Keratinocyte (primary cell): Measurements from ENCODE around the gene ST6GALNAC6. TPM values are rescaled to one million over a fixed set of nuclear protein-coding genes. Genes with fewer than 3 reads are reported as not detected.

Experiments
- DNase-seq: peaks from one replicate; pipeline ENCODE4 v3.0.0-alpha.2; 2011; ENCODE audit warnings: low read depth, missing footprints, low spot score
- FAIRE-seq: peaks from 2 replicates; lab custom pipeline; 2011; peaks lifted over from hg19 to GRCh38; lab: Jason Lieb, UNC
- H2AFZ ChIP-seq: 2 replicates; pipeline ENCODE4 v1.6.0; 2012; ENCODE audit warnings: low read length, control low read depth, inconsistent platforms; ENCODE audit not compliant: control insufficient read depth
- H3K27ac ChIP-seq: 2 replicates; pipeline ENCODE4 v1.5.1; 2011; ENCODE audit warnings: low read length; ENCODE audit not compliant: control insufficient read depth, insufficient read depth
- H3K27me3 ChIP-seq: 3 replicates; pipeline ENCODE4 v1.6.0; 2011; ENCODE audit warnings: low read length; ENCODE audit not compliant: control insufficient read depth, insufficient read depth; ENCODE audit errors: extremely low read depth
- H3K36me3 ChIP-seq, 2 experiments: 2 replicates in 1 of 2; 3 replicates in 1 of 2; pipeline ENCODE4 v1.5.1; 2011; ENCODE audit warnings: low read length in 2 of 2, mild to moderate bottlenecking in 1 of 2; ENCODE audit not compliant: control insufficient read depth in 2 of 2, insufficient read depth in 2 of 2; ENCODE audit errors: extremely low read depth in 1 of 2
- H3K4me1 ChIP-seq: 3 replicates; pipeline ENCODE4 v1.5.1; 2011; ENCODE audit warnings: low read length; ENCODE audit not compliant: control insufficient read depth, insufficient read depth; ENCODE audit errors: extremely low read depth
- H3K4me2 ChIP-seq: 3 replicates; pipeline ENCODE4 v1.6.0; 2011; ENCODE audit warnings: low read depth, low read length; ENCODE audit not compliant: control insufficient read depth, insufficient read depth; ENCODE audit errors: extremely low read depth
- H3K4me3 ChIP-seq, 3 experiments: fragments of 200-600 bp in 1 of 3; sonication (generic) in 1 of 3; 2 replicates in 2 of 3; 3 replicates in 1 of 3; pipeline ENCODE4 v1.5.1; 2011 to 2016; ENCODE audit warnings: low read length in 3 of 3, mild to moderate bottlenecking in 3 of 3, control low read depth in 2 of 3, inconsistent platforms in 1 of 3, low read depth in 1 of 3, mixed read lengths in 1 of 3, mixed run types in 1 of 3, moderate library complexity in 1 of 3; ENCODE audit not compliant: control insufficient read depth in 2 of 3, insufficient read depth in 2 of 3; ENCODE audit errors: extremely low read depth in 1 of 3
- H3K79me2 ChIP-seq: 2 replicates; pipeline ENCODE4 v1.6.0; 2012; ENCODE audit warnings: low read length; ENCODE audit not compliant: control insufficient read depth, insufficient read depth
- H3K9ac ChIP-seq: 3 replicates; pipeline ENCODE4 v1.6.0; 2011; ENCODE audit warnings: low read length; ENCODE audit not compliant: control insufficient read depth, insufficient read depth; ENCODE audit errors: extremely low read depth
- H3K9me1 ChIP-seq: 3 replicates; pipeline ENCODE4 v1.6.0; 2011; ENCODE audit warnings: low read length; ENCODE audit not compliant: control insufficient read depth, insufficient read depth; ENCODE audit errors: extremely low read depth
- H3K9me3 ChIP-seq: 2 replicates; pipeline ENCODE4 v1.5.1; 2012; ENCODE audit warnings: low read depth, low read length; ENCODE audit not compliant: control insufficient read depth
- H4K20me1 ChIP-seq: 3 replicates; pipeline ENCODE4 v1.6.0; 2011; ENCODE audit warnings: low read length; ENCODE audit not compliant: control insufficient read depth, insufficient read depth; ENCODE audit errors: extremely low read depth
- CTCF ChIP-seq, 3 experiments: IDR thresholded peaks in 1 of 3; conservative IDR thresholded peaks in 1 of 3; optimal IDR thresholded peaks in 1 of 3; 2 replicates in 2 of 3; 3 replicates in 1 of 3; pipeline versions ENCODE3 to v1.5.1; 2011; ENCODE audit warnings: low read length in 3 of 3, mild to moderate bottlenecking in 3 of 3, moderate library complexity in 2 of 3, control low read depth in 1 of 3, inconsistent platforms in 1 of 3; ENCODE audit not compliant: insufficient read depth in 2 of 3; ENCODE audit errors: extremely low read depth in 1 of 3
- EZH2 ChIP-seq: IDR thresholded peaks from one replicate; pipeline ENCODE4 v1.6.1; 2012; ENCODE audit warnings: inconsistent platforms, mild to moderate bottlenecking, low read length, moderate library complexity
- dilution Hi-C: fragments of 300-500 bp; cut with MboI; formaldehyde crosslinking; loops from one replicate; pipeline ENCODE4 v1.7.0; 2020; ENCODE audit warnings: low sequenced_read_pairs; ENCODE audit not compliant: extremely low pct_ligation_motif_present
- polyA plus RNA-seq, 5 experiments: library from polyadenylated mRNA; depleted of rRNA in 3 of 5; stranded (reverse) in 3 of 5; stranded (forward) in 1 of 5; unstranded in 1 of 5; fragments of >200 nt; gene quantifications; 1 replicate in 1 of 5; 2 replicates in 3 of 5; 3 replicates in 1 of 5; pipeline versions ENCODE4 v1.2.1 to v1.2.3, GENCODE V29; 2011 to 2012; ENCODE audit warnings: missing spikeins in 2 of 5, low read depth in 1 of 5, low replicate concordance in 1 of 5

ST6GALNAC6 gene
- polyA plus RNA-seq, 1 donor (not counting 4 experiments of a cell fraction or from before 2014, with no cell fraction given) = 21.1 TPM

DNA sequence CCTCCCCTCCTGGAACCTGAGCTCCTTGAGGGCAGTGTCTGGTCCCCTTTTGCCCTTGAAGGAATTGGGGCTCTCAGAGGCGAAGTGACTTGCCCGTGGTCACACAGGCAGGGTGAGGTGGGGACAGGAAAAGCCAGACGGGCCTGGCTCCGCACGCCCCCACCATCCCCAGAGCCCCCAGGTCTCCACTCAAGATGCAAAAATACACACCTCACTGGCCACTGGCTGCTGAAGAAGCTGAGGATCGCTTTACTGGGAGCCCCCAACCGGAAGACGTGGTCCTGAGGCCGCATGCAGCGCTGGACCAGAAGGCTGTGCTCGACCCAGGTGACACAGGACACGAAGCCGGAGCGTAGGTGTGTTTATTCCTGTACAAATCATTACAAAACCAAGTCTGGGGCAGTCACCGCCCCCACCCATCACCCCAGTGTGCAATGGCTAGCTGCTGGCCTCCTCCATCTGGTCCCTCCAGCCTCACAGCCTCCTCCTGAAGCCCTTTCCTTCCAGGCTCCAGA, 14.4 kb downstream of the ST6GALNAC6 start:
- dilution Hi-C loops = no loop called here
- TF ChIP-seq EZH2 (no peak), CTCF (optimal IDR thresholded peaks at IDR 0.05 in 1 of 3, IDR thresholded peaks at IDR 0.05 in 1 of 3, conservative IDR thresholded peaks at IDR 0.05 in 1 of 3; ENCODE audit: extremely low read depth in 1 of 3, insufficient read depth in 2 of 3, low read length in 3 of 3) (no peak)
- H2AFZ ChIP-seq = no peak overlapping the region

DNA sequence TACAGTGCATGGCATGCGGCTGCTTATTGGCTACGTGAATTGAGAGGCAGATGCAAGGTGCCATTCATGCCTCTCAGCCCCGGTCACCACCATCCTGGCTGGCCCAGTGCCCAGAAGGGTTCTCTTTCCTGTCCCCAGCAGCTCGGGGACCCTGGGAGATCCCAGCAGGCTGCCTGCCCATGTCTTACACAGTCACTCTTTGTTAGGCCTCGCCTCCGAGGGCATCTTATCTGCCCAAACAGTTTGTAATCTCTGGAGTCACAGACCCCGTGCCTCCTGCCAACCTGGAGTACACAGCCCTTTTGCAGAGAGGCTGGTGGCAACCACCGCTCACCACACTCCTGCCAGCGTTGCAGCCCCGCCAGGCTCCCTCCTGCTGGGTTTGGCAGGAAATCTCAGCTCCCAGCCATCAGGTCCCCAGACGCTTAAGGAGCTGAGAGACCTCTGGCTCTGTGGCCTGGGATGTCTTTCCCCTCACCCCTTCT, 14.9 kb downstream of the ST6GALNAC6 start:
- peaks cover 4 to 12% of the 10 kb centered on the region in 2 experiments for H3K36me3 ChIP-seq
- no peak overlapping the region for H2AFZ ChIP-seq
- TF ChIP-seq EZH2 (no peak), CTCF (optimal IDR thresholded peaks at IDR 0.05 in 1 of 3, IDR thresholded peaks at IDR 0.05 in 1 of 3, conservative IDR thresholded peaks at IDR 0.05 in 1 of 3; ENCODE audit: extremely low read depth in 1 of 3, insufficient read depth in 2 of 3, low read length in 3 of 3) (no peak)
- no peaks in the 10 kb centered on the region for H4K20me1 ChIP-seq
- no peak overlapping the region for H3K4me3 ChIP-seq
- H3K9me3 ChIP-seq = no peaks in the 10 kb centered on the region
- dilution Hi-C loops = no loop called here
- H3K79me2 ChIP-seq = no peaks in the 10 kb centered on the region
- no peak overlapping the region for H3K27ac ChIP-seq
- H3K9ac ChIP-seq = no peak overlapping the region
- FAIRE-seq (no peak), DNase-seq (no peak)
- no peaks in the 10 kb centered on the region for H3K4me1 ChIP-seq
- H3K4me2 ChIP-seq = no peak overlapping the region
- no peaks in the 10 kb centered on the region for H3K9me1 ChIP-seq
- H3K27me3 ChIP-seq = no peaks in the 10 kb centered on the region

More for the DNA sequence above, 14.4 kb downstream of the ST6GALNAC6 start:
- Histone ChIP-seq H4K20me1 (no peaks in the 10 kb centered on the region), H3K4me2 (no peak overlapping the region), H3K9me3 (no peaks in the 10 kb centered on the region), H3K4me3 (no peak overlapping the region), H3K36me3 (peaks cover 5 to 14% of the 10 kb centered on the region in 2 experiments), H3K9ac (no peak overlapping the region), H3K79me2 (no peaks in the 10 kb centered on the region), H3K27me3 (no peaks in the 10 kb centered on the region), H3K27ac (no peak overlapping the region), H3K4me1 (no peaks in the 10 kb centered on the region), H3K9me1 (no peaks in the 10 kb centered on the region)
- DNase-seq (no peak), FAIRE-seq (no peak)
